Mucosa of rectum (tissue), 2 donors: ENCODE measurements around the gene ITGB3.
"Not testable (repeated sequence)": the region's sequence is repeated elsewhere in the genome, so short reads cannot be mapped to it uniquely, and the experiment has no call there.

Experiments used
- H3K27ac ChIP-seq, 2 donors: one replicate each; pipeline ENCODE4 v1.7.0; 2013; ENCODE audit warnings: inconsistent platforms in 2 of 2, low read depth in 2 of 2, low read length in 2 of 2
- H3K27me3 ChIP-seq, 2 donors: one replicate each; pipeline ENCODE4 v1.7.0; 2013; ENCODE audit warnings: low read length in 2 of 2; ENCODE audit not compliant: control insufficient read depth in 2 of 2, insufficient read depth in 2 of 2
- H3K36me3 ChIP-seq, 2 donors: one replicate each; pipeline ENCODE4 v1.7.0; 2013; ENCODE audit warnings: low read length in 2 of 2; ENCODE audit not compliant: control insufficient read depth in 2 of 2, insufficient read depth in 2 of 2
- H3K4me1 ChIP-seq, 2 donors: one replicate each; pipeline ENCODE4 v1.7.0; 2013; ENCODE audit warnings: low read length in 2 of 2, mild to moderate bottlenecking in 1 of 2; ENCODE audit not compliant: control insufficient read depth in 2 of 2, insufficient read depth in 2 of 2
- H3K4me3 ChIP-seq, 2 donors: one replicate each; pipeline ENCODE4 v1.7.0; 2013; ENCODE audit warnings: low read length in 2 of 2
- H3K9ac ChIP-seq, 2 donors: one replicate each; pipeline ENCODE4 v1.7.0; 2013; ENCODE audit warnings: low read length in 2 of 2, low read depth in 1 of 2, mild to moderate bottlenecking in 1 of 2
- H3K9me3 ChIP-seq, 2 donors: one replicate each; pipeline ENCODE4 v1.7.0; 2013; ENCODE audit warnings: low read length in 2 of 2; ENCODE audit not compliant: control insufficient read depth in 2 of 2
- donor health status: healthy.
- donor health status: Normal muscosa, but diverticular disease.

ITGB3 gene

GRCh38 chr17:47210779-47211178 is 42.8 kb upstream of the ITGB3 start:
- H3K9ac ChIP-seq: no peak overlapping the region
- H3K27me3 ChIP-seq: no peaks in the 10 kb centered on the region
- H3K27ac ChIP-seq: no peak overlapping the region
- no peaks in the 10 kb centered on the region for H3K9me3 ChIP-seq
- peaks cover 2 to 13% of the 10 kb centered on the region in 2 donors for H3K4me1 ChIP-seq
- H3K4me3 ChIP-seq: no peak overlapping the region
- no peaks in the 10 kb centered on the region for H3K36me3 ChIP-seq

DNA sequence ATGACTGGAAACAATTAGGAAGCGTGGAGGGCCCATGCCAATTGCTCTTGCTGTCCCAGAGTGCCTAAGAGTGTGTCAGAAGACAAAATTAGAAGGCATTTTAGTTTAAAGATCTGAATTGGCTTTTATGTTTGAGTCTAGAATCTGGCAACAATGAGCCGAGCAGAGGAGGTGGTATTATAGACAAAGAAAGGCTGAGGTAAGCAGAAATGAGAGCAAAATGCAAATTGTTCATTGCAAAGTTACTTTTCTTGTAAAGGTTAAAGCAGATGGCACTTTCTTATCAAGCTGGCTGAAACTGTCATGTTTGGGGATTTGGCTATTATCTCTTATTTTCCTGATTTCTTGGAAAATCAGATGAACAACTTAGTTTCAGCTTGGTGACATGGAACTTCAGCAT is 41.2 kb upstream of the ITGB3 start:
- Histone ChIP-seq H3K9me3 (no peaks in the 10 kb centered on the region), H3K27ac (no peak overlapping the region), H3K9ac (no peak overlapping the region), H3K36me3 (no peaks in the 10 kb centered on the region), H3K4me1 (no peaks in the 10 kb centered on the region), H3K4me3 (no peak overlapping the region), H3K27me3 (no peaks in the 10 kb centered on the region)

DNA sequence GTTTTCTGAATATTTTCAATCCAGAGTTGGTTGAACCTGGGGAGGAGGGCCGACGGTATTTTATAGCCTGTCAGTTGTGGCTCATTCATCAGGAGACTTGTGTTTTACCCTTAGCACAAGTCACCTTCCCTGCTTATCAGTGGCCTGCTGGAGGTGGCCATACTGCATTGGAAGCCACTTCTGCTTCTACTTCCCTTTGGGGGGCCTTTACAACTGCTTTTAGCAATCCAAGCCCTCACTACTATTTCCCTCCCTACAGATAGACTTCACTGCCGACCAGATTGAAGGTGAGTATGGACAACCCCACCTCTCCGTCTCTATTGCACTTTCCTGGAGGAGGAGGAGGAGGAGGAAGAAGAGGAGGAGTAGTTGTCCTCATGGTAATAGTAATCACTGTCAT is 40.1 kb upstream of the ITGB3 start:
- Histone ChIP-seq H3K9me3 (no peaks in the 10 kb centered on the region), H3K9ac (no peak overlapping the region), H3K36me3 (no peaks in the 10 kb centered on the region), H3K4me3 (no peak overlapping the region), H3K27me3 (no peaks in the 10 kb centered on the region), H3K27ac (no peak overlapping the region), H3K4me1 (no peaks in the 10 kb centered on the region)

DNA sequence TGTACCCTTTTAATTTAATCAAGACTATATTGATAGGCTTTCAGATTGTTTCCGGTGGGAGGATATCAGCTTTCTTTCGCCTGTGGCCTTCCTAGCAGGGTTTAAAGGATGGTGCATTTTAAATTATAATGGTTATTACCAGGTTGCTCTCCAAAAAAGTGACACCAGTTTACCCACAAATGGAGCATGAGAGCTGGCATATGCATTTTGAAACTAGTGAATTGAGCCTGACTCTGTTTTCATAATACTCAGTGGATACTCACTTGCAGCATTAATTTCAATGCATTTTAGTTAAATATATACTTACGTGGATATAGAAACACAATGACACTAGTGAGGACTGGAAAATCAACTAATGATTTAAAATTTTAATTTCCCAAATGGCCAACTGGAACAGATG is 38.7 kb upstream of the ITGB3 start:
- H3K4me3 ChIP-seq: no peak overlapping the region
- H3K9me3 ChIP-seq: no peaks in the 10 kb centered on the region
- no peaks in the 10 kb centered on the region for H3K36me3 ChIP-seq
- no peak overlapping the region for H3K27ac ChIP-seq
- H3K4me1 ChIP-seq: no peaks in the 10 kb centered on the region
- no peaks in the 10 kb centered on the region for H3K27me3 ChIP-seq
- H3K9ac ChIP-seq: no peak overlapping the region

GRCh38 chr17:47216821-47217220 is 36.8 kb upstream of the ITGB3 start:
- H3K4me3 ChIP-seq, H3K4me1 ChIP-seq, H3K36me3 ChIP-seq, H3K27me3 ChIP-seq, H3K9me3 ChIP-seq, H3K9ac ChIP-seq, H3K27ac ChIP-seq: not testable (repeated sequence)

DNA sequence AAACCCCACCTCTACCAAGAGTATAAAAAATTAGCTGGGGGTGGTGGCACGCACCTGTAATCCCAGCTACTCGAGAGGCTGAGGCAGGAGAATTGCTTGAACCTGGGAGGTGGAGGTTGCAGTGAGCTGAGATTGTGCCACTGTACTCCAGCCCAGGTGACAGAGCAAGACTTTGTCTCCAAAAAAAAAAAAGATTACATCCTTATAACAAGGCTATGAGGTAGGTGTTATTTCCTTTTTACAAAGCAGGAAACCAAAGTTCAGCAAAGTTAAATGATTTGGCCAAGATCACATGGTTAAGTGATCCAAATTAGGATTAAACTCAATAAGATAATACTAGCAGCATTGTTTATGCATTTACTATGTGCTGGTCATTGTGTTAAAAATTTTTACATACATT is 36.3 kb upstream of the ITGB3 start:
- not testable (repeated sequence) for H3K27ac ChIP-seq, H3K36me3 ChIP-seq, H3K9ac ChIP-seq, H3K4me3 ChIP-seq, H3K9me3 ChIP-seq, H3K4me1 ChIP-seq, H3K27me3 ChIP-seq

DNA sequence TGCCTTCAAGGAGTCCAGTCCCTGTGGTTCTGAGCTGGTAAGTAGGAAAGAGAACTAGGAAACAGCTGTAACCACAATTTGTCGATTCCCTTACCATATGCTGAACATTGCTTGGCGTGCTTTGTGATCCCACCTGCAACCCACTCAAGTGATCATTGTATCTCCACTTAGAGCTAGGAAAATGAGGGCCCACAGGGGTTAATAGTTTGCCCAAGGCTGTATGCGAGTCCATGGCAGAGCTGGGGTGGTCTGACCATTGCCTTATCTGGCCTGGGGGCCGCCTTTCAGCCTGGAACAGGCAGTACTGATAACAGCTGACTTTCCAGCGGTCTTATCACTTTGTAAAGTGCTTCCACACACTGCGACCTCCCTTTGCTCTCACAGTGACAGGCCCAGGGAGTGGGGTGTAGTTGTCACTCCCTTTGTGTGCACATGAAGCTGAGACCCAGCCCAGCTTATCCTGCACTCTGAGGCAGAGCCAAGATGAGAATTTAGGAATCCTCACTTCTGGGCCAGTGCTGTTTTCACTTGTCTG is 34.7 kb upstream of the ITGB3 start:
- no peaks in the 10 kb centered on the region for H3K27me3 ChIP-seq
- no peak overlapping the region for H3K27ac ChIP-seq
- H3K4me3 ChIP-seq: no peak overlapping the region
- no peak overlapping the region for H3K9ac ChIP-seq
- peaks cover 5% of the 10 kb centered on the region in 2 donors for H3K4me1 ChIP-seq
- H3K9me3 ChIP-seq: no peaks in the 10 kb centered on the region
- no peaks in the 10 kb centered on the region for H3K36me3 ChIP-seq

DNA sequence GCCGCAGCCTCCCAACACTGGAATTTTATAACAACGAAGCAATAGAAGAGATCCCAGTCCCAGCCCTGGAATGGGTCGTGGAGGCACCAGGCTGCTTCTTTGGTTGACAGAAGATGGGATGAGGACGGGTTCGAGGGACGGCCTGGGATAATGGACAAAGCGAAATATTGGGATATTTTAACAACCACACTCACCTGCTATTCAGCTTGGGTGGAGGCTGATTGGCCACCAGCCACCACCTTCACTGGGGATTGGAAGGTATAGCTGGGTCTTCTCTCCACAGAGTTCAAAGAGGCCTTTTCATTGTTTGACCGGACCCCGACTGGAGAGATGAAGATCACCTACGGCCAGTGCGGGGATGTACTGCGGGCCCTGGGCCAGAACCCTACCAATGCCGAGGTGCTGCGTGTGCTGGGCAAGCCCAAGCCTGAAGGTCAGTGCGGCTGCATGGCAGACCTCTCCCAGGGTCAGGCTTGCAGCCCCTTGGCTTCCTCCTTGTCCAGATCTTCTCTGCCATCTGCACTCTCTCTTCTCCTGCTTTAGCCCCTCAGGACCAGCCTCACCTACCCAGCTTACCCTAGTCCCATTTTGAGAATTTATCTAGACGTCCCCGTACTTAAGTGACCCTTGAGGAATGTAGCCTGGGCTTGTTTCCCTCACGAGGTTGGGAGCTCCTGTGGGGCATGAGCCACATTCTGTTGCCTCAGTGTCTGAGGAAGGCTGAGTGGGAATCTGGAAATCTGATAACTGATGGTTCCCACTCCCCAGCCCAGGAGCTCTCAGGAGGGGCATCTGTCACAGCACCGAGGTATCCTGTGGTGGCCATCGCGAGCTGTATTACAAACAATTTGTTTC is 33.8 kb upstream of the ITGB3 start:
- Histone ChIP-seq H3K4me1 (peaks cover 7 to 8% of the 10 kb centered on the region in 2 donors), H3K9me3 (no peaks in the 10 kb centered on the region), H3K27ac (no peak overlapping the region), H3K4me3 (no peak overlapping the region), H3K9ac (no peak overlapping the region), H3K27me3 (no peaks in the 10 kb centered on the region), H3K36me3 (no peaks in the 10 kb centered on the region)

GRCh38 chr17:47220531-47220999 is 33.1 kb upstream of the ITGB3 start:
- Histone ChIP-seq H3K27ac (no peak overlapping the region), H3K4me3 (no peak overlapping the region), H3K9ac (no peak overlapping the region), H3K9me3 (no peaks in the 10 kb centered on the region), H3K4me1 (peaks cover 15% of the 10 kb centered on the region in 2 donors), H3K27me3 (no peaks in the 10 kb centered on the region), H3K36me3 (no peaks in the 10 kb centered on the region)

GRCh38 chr17:47221154-47221553 is 32.5 kb upstream of the ITGB3 start:
- no peak overlapping the region for H3K9ac ChIP-seq
- H3K36me3 ChIP-seq: no peaks in the 10 kb centered on the region
- H3K4me1 ChIP-seq: peaks cover 18% of the 10 kb centered on the region in 2 donors
- no peak overlapping the region for H3K4me3 ChIP-seq
- H3K27me3 ChIP-seq: no peaks in the 10 kb centered on the region
- H3K9me3 ChIP-seq: no peaks in the 10 kb centered on the region
- no peak overlapping the region for H3K27ac ChIP-seq
